Esophagus muscularis mucosa (tissue), 4 donors: ENCODE data around the gene PDE6D. TPM values are rescaled to one million over a fixed set of nuclear protein-coding genes. Genes with fewer than 3 reads are reported as not detected.

Experiments
- DNase-seq: peaks from one replicate; pipeline ENCODE4 v3.0.0-alpha.2; 2017; ENCODE audit errors: extremely low spot score
- H3K27ac ChIP-seq, 4 donors: fragments of 200-600 bp; sonication (generic); replicated peaks in 1 of 4; 1 replicate in 3 of 4; 2 replicates in 1 of 4; pipeline ENCODE4 v1.5.1; 2016 to 2019; ENCODE audit warnings: mild to moderate bottlenecking in 1 of 4
- H3K27me3 ChIP-seq, 4 donors: fragments of 200-600 bp; sonication (generic); one replicate each; pipeline versions ENCODE4 v1.5.1 to v1.6.0; 2016 to 2019
- H3K36me3 ChIP-seq, 4 donors: fragments of 200-600 bp; sonication (generic); one replicate each; pipeline ENCODE4 v1.5.1; 2016 to 2019
- H3K4me1 ChIP-seq, 4 donors: fragments of 200-600 bp; sonication (generic); one replicate each; pipeline ENCODE4 v1.5.1; 2016 to 2019
- H3K4me3 ChIP-seq, 4 donors: fragments of 200-600 bp; sonication (generic); 1 replicate in 2 of 4; 2 replicates in 2 of 4; pipeline ENCODE4 v1.5.1; 2016 to 2019; ENCODE audit warnings: mild to moderate bottlenecking in 4 of 4, moderate library complexity in 1 of 4
- H3K9me3 ChIP-seq, 4 donors: fragments of 200-600 bp; sonication (generic); 1 replicate in 3 of 4; 2 replicates in 1 of 4; pipeline ENCODE4 v1.5.1; 2016 to 2019
- CTCF ChIP-seq, 3 experiments: fragments of 200-600 bp in 2 of 3; fragments of 450-650 bp in 1 of 3; sonication (generic) in 2 of 3; IDR thresholded peaks; one replicate each; pipeline ENCODE4 v1.5.1; 2017 to 2019; ENCODE audit warnings: antibody characterized with exemption in 3 of 3, mild to moderate bottlenecking in 2 of 3, moderate library complexity in 1 of 3
- EP300 ChIP-seq: sonication (generic); formaldehyde crosslinking; IDR thresholded peaks from one replicate; pipeline ENCODE4 v1.6.1; 2017; ENCODE audit warnings: antibody characterized with exemption
- POLR2A ChIP-seq: fragments of 450-650 bp; IDR thresholded peaks from one replicate; pipeline ENCODE4 v1.6.1; 2017; ENCODE audit warnings: antibody characterized with exemption, moderate library complexity, mild to moderate bottlenecking, low read depth
- POLR2AphosphoS5 ChIP-seq, 2 donors: sonication (generic); formaldehyde crosslinking; IDR thresholded peaks; one replicate each; pipeline ENCODE4 v1.6.1; 2017; ENCODE audit warnings: antibody characterized with exemption in 2 of 2
- WGBS: methylation state at CpG from one replicate; pipeline ENCODE4 v1.1.5; 2018; 5-methylcytosine and 5-hydroxymethylcytosine counted together
- intact Hi-C: fragments of 100-400 bp; cut with DNase I; formaldehyde crosslinking; loops from one replicate; pipeline ENCODE4 v1.15.1; 2023
- total RNA-seq, 4 donors: library from RNA; depleted of rRNA; stranded (reverse); fragments of >200 nt; gene quantifications; one replicate each; pipeline versions ENCODE4 v1.1.0 to v1.2.1, GENCODE V29; 2016

Gene PDE6D
- total RNA-seq, 4 donors from 2014 or later: 28.2 to 33.8 (median 30.0) TPM

- Histone ChIP-seq H3K36me3 (no peaks in the 10 kb centered on the region), H3K27ac (no peak overlapping the region), H3K27me3 (no peaks in the 10 kb centered on the region), H3K9me3 (no peaks in the 10 kb centered on the region), H3K4me1 (peaks cover 0 to 22% (median 8%) of the 10 kb centered on the region in 4 donors), H3K4me3 (no peak overlapping the region)
- intact Hi-C loops: no loop called here
- DNase-seq: no peak
- no peak for TF ChIP-seq POLR2AphosphoS5 (IDR thresholded peaks at IDR 0.05)
- no peak for TF ChIP-seq EP300
- WGBS: no CpG with 5 or more reads among the region's 4 CpGs
Measured at GRCh38 chr2:231687961-231688360, 93.1 kb downstream of the PDE6D start.

GRCh38 chr2:231687133-231687852 lies 93.8 kb downstream of the PDE6D start:
- Histone ChIP-seq H3K27me3 (no peaks in the 10 kb centered on the region), H3K27ac (no peak overlapping the region), H3K9me3 (no peaks in the 10 kb centered on the region), H3K36me3 (no peaks in the 10 kb centered on the region), H3K4me3 (no peak overlapping the region), H3K4me1 (peaks cover 0 to 22% (median 8%) of the 10 kb centered on the region in 4 donors)
- no peak for DNase-seq
- 48% methylated on average over 6 of the region's 14 CpGs for WGBS
- intact Hi-C loops: no loop called here
- TF ChIP-seq POLR2AphosphoS5 (IDR thresholded peaks at IDR 0.05) (peak in 1 of 2 donors; percentile 59), EP300 (no peak), CTCF (IDR thresholded peaks at IDR 0.05) (peak; percentile 66 to 68 (median 67))

- no peak overlapping the region for H3K27ac ChIP-seq
- intact Hi-C loops: no loop called here
- TF ChIP-seq CTCF (IDR thresholded peaks at IDR 0.05) (no peak), POLR2A (no peak), POLR2AphosphoS5 (IDR thresholded peaks at IDR 0.05) (no peak)
- no peaks in the 10 kb centered on the region for H3K36me3 ChIP-seq
- no peak overlapping the region for H3K4me3 ChIP-seq
- no peaks in the 10 kb centered on the region for H3K9me3 ChIP-seq
- no peaks in the 10 kb centered on the region for H3K27me3 ChIP-seq
- peaks cover 5 to 27% (median 15%) of the 10 kb centered on the region in 4 donors for H3K4me1 ChIP-seq
- no peak for DNase-seq
- WGBS: 90% methylated on average over 8 of the region's 11 CpGs
Measured at GRCh38 chr2:231686192-231687100, 94.6 kb downstream of the PDE6D start.

GRCh38 chr2:231685349-231686191 lies 95.5 kb downstream of the PDE6D start:
- H3K27me3 ChIP-seq: no peaks in the 10 kb centered on the region
- 70% methylated on average over 7 of the region's 20 CpGs for WGBS
- intact Hi-C loops: no loop called here

More at GRCh38 chr2:231685349-231686191, 95.5 kb downstream of the PDE6D start:
- no peaks in the 10 kb centered on the region for H3K36me3 ChIP-seq
- peaks cover 8 to 35% (median 21%) of the 10 kb centered on the region in 4 donors for H3K4me1 ChIP-seq
- no peak overlapping the region for H3K4me3 ChIP-seq
- no peaks in the 10 kb centered on the region for H3K9me3 ChIP-seq
- H3K27ac ChIP-seq: no peak overlapping the region
- DNase-seq: no peak
- TF ChIP-seq CTCF (IDR thresholded peaks at IDR 0.05) (peak in 1 of 3 experiments; percentile 2), EP300 (no peak)
